GM19351 (cell line): ENCODE measurements around the gene AKAP11.

Experiments
- ATAC-seq: cut with Tn5 transposase; IDR thresholded peaks from one replicate; pipeline ENCODE4 v1.9.1; 2021; ENCODE audit warnings: mild to moderate bottlenecking, moderate library complexity; ENCODE audit not compliant: unreplicated experiment

Gene AKAP11

DNA sequence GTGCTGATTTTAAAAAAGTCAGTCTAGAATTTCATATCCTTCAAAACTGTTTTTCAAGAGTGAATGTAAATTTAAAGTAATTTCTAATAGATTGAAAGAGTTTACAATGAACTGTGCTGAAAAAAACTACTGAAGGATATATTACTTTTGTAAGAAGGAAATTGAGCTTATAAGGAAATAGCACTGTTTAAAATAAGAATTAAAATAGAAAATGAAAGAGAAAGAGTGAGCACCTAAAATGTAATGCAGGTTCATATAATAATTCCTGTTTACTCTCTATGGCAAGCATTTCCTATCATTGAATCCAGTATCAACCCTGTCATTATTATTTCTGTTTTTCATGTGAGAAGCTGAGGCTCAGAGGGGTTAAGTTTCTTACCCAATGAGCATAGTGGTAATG is 57.3 kb downstream of the AKAP11 start:
- ATAC-seq, result no peak

DNA sequence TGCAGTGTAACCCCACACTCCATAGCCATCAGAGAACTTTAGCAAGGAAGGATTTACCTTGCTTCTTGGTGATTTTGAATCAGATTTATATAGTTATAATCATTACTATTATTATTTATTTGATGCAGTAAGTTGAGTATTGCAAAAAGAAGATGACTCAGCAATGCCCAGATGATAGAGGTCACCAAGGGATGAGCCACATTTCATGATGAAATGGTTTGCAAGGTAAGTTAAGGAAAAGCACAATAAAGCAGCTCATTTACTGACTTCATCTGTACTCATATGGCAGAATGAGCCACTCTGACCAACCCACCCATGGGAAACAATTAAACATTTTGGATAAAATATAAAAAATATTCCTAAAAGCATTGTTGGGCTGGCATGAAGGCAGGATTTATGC is 59.1 kb downstream of the AKAP11 start:
- no peak for ATAC-seq

DNA sequence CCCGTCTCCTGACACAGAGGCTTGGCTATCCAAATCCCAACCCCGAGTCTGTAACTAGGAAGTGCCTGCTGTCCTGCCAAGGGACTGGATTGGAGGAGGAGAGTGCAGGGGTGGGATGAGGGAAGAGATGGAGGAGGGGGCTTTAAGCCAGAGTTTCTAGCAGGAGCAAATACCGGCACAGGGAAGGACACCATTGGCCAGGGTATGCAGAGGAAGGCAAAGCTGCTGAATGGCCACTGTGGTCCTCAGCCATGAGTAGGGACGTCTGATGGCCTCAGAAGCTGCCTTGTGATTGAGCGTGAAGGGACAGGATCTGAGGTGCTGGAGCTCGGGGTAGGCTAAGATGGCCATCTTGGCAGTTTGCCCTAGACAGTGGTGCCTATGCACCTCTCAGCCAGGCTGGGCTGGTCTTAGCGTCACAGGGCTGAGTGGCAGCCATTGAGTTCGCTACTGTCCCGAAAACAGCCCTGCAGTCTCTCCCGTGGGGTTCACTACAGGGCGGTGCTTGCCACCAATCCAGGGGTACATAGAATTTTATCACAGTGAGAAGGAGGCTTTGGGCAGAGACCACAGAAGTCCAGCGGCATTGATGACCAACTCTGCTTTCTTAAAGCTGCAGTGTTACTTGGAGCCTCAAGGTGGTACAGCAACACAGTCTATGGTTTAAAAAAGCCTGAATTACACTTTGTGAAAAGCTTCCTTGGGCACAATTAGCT is 61.8 kb downstream of the AKAP11 start:
- peak; percentile 67 for ATAC-seq

DNA sequence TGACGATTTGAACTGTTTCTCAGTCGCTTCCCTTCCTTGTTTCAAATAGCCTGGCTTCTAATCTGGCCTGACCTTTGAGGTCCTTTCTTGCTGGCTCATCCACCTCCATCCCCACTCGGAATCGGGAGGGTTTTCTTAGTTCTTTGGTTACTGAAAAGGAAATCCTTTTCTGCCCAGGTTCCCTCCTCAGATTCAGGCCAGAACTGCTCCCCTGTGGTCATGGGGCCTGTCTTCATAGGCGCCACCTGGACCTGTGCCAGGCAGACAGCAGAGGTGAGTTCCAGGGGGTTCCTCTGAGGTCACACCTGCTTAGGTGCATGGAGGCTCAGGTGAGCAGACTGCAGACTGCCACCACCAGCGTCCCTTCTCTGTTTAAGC is 62.4 kb downstream of the AKAP11 start:
- no peak for ATAC-seq

DNA sequence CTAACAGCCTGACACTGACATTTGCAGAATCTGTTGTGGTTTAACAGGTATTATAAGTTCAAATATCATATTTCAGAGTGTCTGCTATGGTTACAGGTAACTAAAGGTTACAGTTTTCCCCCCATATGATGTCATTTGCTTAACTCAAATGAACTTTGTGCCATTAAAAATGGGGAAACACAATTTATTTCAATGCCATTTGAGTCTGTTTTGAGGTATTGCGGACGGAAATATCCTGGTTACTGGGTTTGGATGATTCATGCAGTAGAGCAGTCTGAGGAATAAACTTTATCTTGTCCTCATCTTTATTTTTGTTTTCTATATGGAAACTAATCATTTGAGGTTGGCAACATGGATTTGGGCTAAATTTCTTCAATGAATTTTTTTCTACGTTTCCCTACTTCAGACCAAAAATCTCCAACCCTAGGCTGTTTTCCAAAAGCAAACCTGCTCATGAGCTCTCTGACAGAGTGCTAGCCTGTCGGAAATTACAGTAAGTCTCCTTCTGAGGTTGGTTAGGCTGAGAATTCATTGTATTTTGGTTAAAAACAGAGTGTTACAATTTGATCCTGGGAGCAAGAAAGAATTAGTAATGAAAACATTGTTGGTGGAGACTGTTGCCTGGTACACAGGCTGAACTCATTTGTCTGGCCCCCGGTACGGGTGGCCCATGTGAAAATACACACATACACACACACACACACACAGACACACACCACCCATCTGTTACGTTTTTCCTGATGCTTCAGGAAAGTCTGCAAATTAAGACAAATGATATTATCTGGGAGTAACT is 66.1 kb downstream of the AKAP11 start:
- no peak for ATAC-seq

DNA sequence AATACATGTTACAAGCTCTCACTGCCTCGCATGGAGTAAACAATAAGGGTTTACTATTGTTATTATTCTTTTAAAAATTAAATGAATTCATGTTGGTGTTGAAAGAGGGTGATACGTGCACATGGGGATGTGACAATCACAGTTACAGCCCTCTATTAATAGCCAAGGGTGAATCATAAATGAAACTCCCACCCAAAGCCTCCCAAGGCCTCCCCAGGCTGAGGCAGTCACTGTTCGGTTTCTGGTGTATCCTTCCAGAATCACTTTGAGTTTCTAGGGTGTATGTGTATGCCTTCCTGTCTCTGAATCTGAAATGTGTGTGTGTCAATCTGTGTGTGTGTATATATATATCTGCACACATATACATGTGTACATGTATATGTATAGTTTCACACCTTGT is 73.4 kb downstream of the AKAP11 start:
- ATAC-seq, result peak; percentile 64

DNA sequence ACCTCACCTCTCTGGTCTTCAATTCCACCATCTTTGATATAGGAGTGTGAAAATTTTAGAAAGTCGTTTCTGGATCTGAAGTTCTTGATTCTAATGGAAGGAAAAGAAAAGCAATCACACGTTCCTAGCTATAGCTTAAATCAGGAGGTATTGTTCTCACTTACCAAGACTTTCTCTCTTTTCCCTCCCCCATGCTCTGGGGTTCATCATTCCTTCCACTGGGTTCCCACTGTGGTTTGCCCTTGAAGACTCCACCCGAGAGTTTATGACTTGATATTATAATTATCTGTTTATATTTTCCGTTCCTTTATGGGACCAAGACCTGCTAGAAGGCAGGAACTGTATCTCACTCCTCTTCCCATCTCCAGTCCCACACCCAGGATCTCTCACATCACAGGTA is 76.6 kb downstream of the AKAP11 start:
- no peak for ATAC-seq

DNA sequence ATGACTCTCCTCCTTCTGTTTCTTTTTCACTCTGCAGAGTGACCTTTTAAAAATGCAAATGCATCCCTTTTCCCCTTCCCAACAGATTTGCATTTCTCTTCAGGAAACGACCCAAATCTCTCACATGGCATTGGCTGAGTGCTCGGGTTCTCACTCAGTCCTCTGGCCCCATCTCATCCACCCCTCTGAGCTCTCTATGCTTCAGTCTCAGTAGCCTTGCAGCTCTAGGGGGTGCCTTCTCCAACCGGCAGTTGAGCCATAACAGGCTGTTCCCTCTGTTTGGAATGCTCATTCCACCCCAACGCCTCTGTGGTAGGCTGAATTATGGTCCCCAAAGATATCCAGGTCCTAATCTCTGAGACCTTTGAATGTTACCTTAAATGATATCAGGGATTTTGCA is 78.2 kb downstream of the AKAP11 start:
- ATAC-seq, result no peak

DNA sequence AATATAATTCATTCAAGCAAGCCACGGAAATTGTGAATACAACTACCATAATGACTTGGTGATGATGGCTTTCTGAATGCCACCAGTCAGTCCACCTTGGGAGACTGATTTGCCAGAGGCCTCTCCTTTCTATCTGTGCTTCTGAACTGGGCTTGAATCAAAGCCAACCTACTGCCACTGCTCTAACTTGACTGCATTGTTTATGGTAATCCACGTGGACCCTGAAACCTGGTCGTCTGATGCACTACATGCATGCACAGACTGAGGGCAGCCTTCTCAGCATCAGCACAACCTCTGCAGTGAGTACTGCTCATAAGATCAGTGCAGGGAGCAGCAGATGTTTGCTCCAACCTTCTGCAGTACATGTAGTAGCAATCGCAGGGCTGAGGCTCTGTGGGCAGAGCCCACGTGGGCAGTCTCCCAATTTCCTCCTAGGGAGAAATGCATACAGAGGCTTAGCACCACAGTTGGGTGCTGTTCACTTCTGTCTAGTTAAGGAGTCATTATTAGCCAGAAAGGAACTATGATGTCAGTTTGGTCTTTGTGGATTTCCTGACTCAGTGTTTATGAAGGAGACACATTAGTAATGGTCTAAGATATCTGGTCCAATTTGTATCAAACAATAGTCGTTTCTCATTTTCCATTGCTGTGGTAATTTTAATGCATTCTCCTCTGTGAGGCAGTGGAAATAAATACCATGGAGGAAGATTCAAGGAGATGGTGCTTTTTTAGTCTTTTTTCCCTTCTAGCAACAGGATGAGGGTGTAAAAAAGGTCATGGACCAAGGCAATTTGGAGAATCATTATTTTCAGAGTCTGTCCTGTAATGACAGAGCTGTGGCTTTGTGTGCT is 82.5 kb downstream of the AKAP11 start:
- ATAC-seq, result peak; percentile 94

DNA sequence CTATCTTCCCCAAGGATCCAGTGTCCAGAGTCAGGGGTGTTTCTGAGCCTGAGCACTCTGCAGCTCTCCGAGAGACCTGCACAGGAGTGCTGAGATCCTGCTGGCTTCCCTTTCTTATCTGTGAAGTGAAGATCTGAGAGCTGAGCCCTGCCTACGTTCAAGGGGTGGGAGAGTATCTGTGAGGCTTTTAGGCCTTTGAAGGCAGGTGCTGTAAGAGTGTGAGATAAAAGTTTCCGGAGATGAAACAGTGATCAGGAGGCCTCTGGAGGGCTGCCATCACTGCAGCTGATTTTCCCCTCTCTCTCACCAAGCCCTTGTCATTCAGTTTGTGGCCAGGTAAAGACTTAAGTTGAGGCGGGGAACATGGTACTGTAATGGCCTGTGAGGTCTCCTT is 83.1 kb downstream of the AKAP11 start:
- no peak for ATAC-seq

DNA sequence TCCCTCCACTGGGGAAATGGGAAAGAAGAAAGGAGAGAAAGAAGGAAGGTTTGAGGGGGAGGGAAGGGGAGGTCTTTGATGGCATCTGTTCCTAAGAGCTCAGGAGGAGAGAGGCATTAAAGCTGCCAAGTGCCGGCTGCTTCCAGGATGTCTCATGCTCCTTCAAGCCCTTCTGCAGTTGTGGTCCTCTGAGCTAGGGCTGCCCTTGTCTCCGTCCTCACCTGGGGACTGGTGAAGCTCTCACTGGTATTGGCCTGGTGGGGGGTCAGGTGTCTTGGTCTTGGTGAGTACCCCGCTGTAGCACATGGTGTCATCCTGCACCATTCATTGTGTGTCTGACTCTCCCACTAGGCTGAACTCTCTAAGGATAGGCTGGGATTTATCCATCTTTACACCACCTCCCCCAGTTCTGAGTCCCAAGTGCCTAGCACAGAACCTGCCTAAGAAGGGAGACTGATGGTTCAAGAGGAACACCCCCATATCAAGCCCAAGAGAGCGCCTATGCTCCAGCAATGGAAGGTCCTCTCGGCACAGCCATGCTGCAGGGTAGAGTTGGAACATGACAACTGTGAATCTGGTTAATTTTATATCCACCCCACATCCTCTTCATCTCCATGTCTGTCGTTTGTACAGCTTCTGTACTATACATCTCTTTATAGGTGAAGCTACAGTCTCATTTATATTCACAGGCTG is 83.7 kb downstream of the AKAP11 start:
- no peak for ATAC-seq

DNA sequence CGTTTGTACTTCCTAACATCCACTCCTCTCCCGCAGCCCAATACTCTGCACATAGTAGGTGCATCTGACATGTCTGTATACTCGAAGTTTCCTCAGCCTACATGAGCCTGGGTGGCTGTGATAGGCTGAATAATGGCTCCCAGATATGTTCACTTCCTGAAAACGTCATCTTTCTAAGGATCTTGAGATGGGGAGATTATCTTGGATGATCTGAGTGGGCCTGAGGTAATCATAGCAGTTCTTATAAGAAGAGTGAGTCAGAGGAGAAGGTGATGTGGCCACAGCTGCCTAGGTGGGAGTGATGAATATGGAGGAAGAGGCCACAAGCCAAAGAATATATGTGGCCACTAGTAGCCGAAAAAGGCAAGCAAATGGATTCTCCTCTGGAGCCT is 84.2 kb downstream of the AKAP11 start:
- ATAC-seq, result no peak

DNA sequence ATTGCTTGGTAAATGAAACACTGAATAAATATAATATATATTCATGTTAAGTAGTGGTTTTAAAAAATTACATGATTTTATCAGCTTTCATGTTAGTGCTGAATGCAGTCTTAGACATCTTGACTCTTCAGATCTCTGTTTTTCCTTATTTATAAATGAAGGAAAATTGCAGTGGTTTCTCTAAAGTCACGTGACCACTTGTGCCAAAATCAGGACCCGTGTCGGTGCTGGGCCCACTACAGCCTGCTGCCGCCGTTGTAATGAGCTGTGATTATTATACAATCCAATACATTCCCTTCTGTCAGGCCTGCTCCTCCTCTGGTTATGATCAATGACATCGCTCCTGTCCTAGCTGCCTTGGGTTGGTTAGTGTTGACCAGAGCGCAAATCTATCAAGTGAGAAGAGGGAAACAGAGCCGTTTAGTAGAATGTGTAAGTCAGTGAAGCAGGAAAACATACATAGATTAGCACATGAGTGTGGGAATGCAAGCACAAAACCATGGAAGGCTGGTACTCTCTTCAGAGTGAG is 88.2 kb downstream of the AKAP11 start:
- ATAC-seq, result no peak

DNA sequence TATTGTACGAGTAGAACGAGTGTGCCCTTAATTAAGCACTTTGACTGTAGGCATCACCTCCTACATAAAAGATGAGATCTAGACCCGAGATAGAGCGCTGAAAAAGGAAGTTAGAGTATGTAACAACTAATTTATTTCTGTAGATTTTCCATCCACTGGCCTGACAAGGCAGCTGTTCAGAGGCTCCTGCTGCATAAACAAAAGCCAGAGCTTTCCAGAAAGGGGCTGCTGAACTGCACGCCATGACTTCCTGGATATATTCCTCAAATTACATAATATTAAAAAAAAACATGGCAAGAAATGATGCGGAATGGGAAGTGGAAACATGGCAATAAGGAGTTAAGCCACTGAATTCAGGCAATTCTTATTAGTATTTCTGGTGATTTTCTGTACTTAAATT is 89.7 kb downstream of the AKAP11 start:
- no peak for ATAC-seq

DNA sequence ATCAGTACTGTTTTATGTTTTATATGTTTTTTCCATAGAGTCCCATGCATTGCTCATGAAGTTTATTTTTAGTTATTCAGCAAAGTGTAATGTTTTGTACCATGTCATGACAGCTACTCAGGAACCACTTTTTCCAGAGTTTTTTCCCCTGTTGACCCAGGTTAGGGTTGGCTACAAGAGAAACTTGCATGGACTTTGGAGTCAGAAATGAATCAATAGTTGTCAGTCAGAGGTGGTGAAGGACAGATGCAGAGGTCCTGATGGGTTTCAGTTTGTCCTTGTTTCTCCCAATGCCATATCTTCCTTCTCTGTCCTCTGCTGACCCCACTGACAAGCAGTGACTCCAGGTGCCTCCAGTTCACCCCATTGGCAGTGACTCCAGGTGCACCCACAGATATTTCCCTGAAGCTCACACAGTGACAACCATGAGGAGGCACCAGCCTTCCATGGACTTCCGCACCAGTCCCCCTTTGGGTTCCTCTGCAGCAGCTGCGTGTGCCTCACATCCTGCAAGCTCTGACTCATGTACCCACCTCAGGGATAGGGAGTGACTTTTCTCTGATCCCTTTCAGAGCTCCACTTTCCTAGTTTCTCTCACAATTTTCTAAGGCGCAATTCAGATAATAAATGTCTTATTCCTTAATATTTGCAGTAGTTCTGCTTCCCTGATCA is 92.1 kb downstream of the AKAP11 start:
- no peak for ATAC-seq

DNA sequence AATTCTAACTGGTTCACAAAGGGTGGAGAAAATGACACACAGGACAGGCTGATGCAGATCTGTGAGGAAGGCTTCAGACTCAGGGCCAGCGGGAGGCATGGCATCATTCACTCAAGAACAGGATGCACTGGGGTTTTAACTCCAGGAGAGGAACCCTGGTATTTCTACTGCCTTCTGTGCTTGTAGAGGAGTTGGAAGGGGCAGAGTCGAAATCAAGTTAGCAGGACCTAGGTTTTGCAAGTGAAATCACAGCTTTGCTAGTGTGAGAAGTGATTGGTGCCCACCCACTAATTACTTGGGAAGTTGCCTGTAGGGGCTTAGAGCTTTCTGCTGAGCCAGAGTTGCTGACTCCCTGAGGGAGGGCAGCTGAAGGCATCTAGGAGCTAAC is 92.7 kb downstream of the AKAP11 start:
- no peak for ATAC-seq

DNA sequence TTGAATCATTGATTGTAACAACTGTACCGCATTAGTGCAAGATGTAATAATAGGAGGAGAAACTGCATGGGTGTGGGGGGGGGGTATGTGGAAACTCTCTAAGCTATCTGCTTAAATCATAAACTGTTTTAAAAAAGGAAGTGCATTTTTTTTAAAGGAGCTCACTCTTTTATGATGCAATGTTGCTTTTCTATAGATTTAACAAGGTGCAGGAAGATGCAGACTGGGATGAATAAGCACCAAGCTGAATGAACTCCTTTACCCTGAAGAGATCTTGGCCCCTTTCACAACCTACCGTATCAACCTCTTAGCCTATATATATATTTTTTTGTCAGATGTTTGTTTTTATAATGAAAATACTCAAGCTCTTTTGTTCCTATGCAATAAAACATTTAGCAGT is 95.9 kb downstream of the AKAP11 start:
- no peak for ATAC-seq

DNA sequence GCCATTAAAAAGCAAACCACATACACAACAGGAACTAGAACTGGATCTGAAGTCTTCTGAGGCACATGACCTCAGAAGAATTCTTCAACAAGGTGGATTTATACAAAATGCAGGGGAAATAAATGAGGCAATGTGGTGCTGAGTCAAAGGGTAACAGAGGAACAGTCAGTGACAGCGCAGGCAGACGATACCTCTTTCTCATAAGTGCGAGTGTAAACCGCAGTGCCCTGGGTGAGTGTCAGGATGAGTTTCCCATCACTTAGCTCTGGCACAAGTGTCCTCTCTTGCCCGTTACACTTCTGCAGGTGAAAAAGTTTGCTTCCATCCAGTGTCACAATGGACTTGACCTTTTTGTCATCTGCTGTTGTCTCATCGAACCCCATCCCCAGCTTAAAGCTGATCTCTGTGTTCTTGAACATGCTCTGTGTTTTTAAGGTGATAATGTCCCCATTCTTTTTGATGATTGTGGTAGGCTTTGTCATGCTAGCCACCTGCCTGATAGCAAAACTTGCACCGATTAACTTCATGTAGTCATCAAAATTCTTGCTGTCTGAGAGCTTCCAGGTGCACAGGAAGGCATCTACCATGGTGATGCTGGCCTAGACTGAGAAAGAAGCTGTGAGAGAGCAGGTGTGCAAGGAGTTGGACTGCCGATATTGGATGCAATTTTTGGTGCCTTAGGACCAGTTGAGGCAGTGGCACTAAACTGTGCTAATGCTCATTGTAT is 97.3 kb downstream of the AKAP11 start:
- ATAC-seq, result no peak

DNA sequence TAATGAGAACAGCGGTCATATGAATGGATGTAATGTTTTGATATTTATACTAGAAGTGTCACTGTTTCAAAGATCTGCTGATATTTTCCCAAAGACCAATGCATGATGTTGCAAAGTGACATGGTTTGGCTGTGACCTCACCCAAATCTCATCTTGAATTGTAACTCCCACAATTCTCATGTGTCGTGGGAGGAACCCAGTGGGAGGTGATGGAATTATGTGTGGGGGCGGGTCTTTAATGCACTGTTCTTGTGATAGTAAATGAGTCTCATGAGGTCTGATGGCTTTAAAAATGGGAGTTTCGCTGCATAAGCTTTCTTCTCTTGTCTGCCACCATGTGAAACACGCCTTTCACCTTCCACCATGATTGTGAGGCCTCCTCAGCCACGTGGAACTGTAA is 98.3 kb downstream of the AKAP11 start:
- no peak for ATAC-seq
